ENCODE measurements around the gene LAMA2.

DNA sequence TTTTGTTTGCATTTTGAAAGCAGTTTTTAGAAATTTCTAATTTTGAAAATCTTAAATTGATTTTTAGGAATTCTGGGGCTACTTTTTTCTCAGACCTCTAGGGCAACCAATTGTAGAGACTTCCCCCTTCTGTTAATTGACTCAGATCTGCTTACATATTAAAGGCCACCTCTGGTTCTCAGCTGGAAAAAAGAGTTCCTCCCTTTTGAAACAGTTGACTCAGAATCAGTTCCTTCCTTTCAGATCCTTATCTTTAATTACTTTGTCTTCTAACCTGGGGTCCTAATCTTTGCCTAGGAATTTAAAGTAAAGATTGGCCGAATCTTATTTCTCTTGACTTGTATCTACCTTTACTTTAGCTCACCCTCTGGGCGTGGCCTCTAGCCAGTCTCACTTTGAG is 146.8 kb downstream of the LAMA2 start:
- TF ChIP-seq POLR2A (IDR thresholded peaks at IDR 0.05; ENCODE audit: low read length) (no peak), GATA1 (IDR thresholded peaks at IDR 0.05; ENCODE audit: low read depth, low read length) (no peak)

All from erythroblast (primary cell).